ENCODE measurements around the gene DIP2C.
"Not testable (repeated sequence)": the region's sequence is repeated elsewhere in the genome, so short reads cannot be mapped to it uniquely, and the experiment has no call there.

DIP2C gene

DNA sequence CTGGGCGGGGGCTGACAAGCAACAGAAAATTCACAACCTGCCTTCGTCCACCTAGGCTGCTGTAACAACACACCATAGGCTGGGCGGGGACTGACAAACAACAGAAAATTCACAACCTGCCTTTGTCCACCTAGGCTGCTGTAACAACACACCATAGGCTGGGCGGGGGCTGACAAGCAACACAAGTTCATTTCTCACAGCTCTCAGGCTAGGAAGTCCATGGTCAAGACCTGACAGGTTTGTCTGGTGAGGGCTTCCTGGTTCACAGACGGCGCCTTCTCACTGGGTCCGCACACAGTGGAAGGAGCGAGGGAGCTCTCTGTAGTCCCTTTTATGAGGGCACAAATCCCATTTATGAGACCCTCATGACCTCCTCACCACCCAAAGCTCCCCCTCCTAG lies 52.2 kb downstream of the DIP2C start:
- H3K9me3 ChIP-seq (ENCODE audit: control insufficient read depth in 2 of 2, low read length in 2 of 2): no peaks in the 10 kb centered on the region
- H3K4me3 ChIP-seq (ENCODE audit: low read length in 2 of 2): no peak overlapping the region
- peaks cover 0 to 5% of the 10 kb centered on the region in 2 donors for H3K4me1 ChIP-seq (ENCODE audit: control insufficient read depth in 2 of 2, insufficient read depth in 2 of 2, low read length in 2 of 2)
- H3K27me3 ChIP-seq (ENCODE audit: control insufficient read depth in 2 of 2, insufficient read depth in 2 of 2, low read length in 2 of 2): no peaks in the 10 kb centered on the region
- no peaks in the 10 kb centered on the region for H3K36me3 ChIP-seq (ENCODE audit: control insufficient read depth in 2 of 2, insufficient read depth in 2 of 2, low read length in 2 of 2)
- H3K9ac ChIP-seq (ENCODE audit: low read depth in 1 of 2, low read length in 2 of 2): no peak overlapping the region
- H3K27ac ChIP-seq (ENCODE audit: low read depth in 2 of 2, low read length in 2 of 2): no peak overlapping the region

- Histone ChIP-seq H3K36me3 (ENCODE audit: control insufficient read depth in 2 of 2, insufficient read depth in 2 of 2, low read length in 2 of 2) (no peaks in the 10 kb centered on the region), H3K9me3 (ENCODE audit: control insufficient read depth in 2 of 2, low read length in 2 of 2) (no peaks in the 10 kb centered on the region), H3K27ac (ENCODE audit: low read depth in 2 of 2, low read length in 2 of 2) (no peak overlapping the region), H3K9ac (ENCODE audit: low read depth in 1 of 2, low read length in 2 of 2) (no peak overlapping the region), H3K27me3 (ENCODE audit: control insufficient read depth in 2 of 2, insufficient read depth in 2 of 2, low read length in 2 of 2) (no peaks in the 10 kb centered on the region), H3K4me1 (ENCODE audit: control insufficient read depth in 2 of 2, insufficient read depth in 2 of 2, low read length in 2 of 2) (peaks cover 0 to 5% of the 10 kb centered on the region in 2 donors), H3K4me3 (ENCODE audit: low read length in 2 of 2) (no peak overlapping the region)
Measured at GRCh38 chr10:636769-637168, 52.7 kb downstream of the DIP2C start.

GRCh38 chr10:636016-636730 lies 53.3 kb downstream of the DIP2C start:
- Histone ChIP-seq H3K27me3 (ENCODE audit: control insufficient read depth in 2 of 2, insufficient read depth in 2 of 2, low read length in 2 of 2) (no peaks in the 10 kb centered on the region), H3K27ac (ENCODE audit: low read depth in 2 of 2, low read length in 2 of 2) (no peak overlapping the region), H3K4me1 (ENCODE audit: control insufficient read depth in 2 of 2, insufficient read depth in 2 of 2, low read length in 2 of 2) (peaks cover 0 to 5% of the 10 kb centered on the region in 2 donors), H3K9ac (ENCODE audit: low read depth in 1 of 2, low read length in 2 of 2) (no peak overlapping the region), H3K4me3 (ENCODE audit: low read length in 2 of 2) (no peak overlapping the region), H3K36me3 (ENCODE audit: control insufficient read depth in 2 of 2, insufficient read depth in 2 of 2, low read length in 2 of 2) (no peaks in the 10 kb centered on the region), H3K9me3 (ENCODE audit: control insufficient read depth in 2 of 2, low read length in 2 of 2) (no peaks in the 10 kb centered on the region)

DNA sequence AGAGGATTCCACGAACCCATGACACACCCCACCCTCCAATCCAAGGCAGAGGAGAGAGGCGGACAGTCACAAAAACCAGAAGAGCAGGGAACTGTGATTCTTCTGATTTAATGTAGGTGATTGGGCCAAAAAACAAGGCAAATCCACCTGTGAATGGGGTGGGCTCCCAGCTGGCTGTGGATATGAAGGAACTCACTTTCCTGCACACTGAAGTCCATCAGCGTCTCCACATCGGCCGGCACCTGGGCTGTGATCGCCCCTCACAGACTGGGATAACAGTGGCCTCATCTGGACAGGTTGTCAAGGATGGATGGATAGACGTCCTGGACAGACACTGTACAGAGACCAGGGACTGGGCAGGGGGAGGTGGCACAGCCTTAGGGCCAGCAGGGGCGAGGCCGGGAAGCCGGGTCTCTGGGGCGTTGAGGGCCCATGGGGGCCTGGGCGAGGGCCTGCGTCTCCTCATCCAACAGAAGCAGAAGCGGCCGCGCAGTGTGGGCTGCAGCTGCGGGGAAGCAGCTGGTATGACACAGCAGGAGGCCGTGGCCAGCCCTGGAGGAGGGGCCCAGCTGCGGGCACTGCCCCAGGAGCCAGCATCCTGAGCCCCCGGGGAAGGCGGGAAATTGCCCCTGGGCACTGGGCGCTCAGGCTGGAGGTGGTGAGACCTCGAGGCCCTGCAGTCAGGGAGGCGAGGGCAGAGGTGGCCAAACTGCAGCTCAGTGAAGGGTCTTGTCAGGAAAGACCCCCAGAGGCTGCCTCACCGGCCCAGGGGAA lies 54.2 kb downstream of the DIP2C start:
- no peak overlapping the region for H3K9ac ChIP-seq (ENCODE audit: low read depth in 1 of 2, low read length in 2 of 2)
- no peak overlapping the region for H3K4me3 ChIP-seq (ENCODE audit: low read length in 2 of 2)
- no peak overlapping the region for H3K27ac ChIP-seq (ENCODE audit: low read depth in 2 of 2, low read length in 2 of 2)

GRCh38 chr10:634256-634655 lies 55.2 kb downstream of the DIP2C start:
- H3K9me3 ChIP-seq (ENCODE audit: control insufficient read depth in 2 of 2, low read length in 2 of 2): no peaks in the 10 kb centered on the region
- H3K9ac ChIP-seq (ENCODE audit: low read depth in 1 of 2, low read length in 2 of 2): no peak overlapping the region
- no peak overlapping the region for H3K4me3 ChIP-seq (ENCODE audit: low read length in 2 of 2)
- no peaks in the 10 kb centered on the region for H3K27me3 ChIP-seq (ENCODE audit: control insufficient read depth in 2 of 2, insufficient read depth in 2 of 2, low read length in 2 of 2)
- H3K27ac ChIP-seq (ENCODE audit: low read depth in 2 of 2, low read length in 2 of 2): no peak overlapping the region
- no peaks in the 10 kb centered on the region for H3K36me3 ChIP-seq (ENCODE audit: control insufficient read depth in 2 of 2, insufficient read depth in 2 of 2, low read length in 2 of 2)
- peaks cover 0 to 5% of the 10 kb centered on the region in 2 donors for H3K4me1 ChIP-seq (ENCODE audit: control insufficient read depth in 2 of 2, insufficient read depth in 2 of 2, low read length in 2 of 2)

More for the DNA sequence above, 54.2 kb downstream of the DIP2C start:
- H3K9me3 ChIP-seq (ENCODE audit: control insufficient read depth in 2 of 2, low read length in 2 of 2): no peaks in the 10 kb centered on the region
- no peaks in the 10 kb centered on the region for H3K36me3 ChIP-seq (ENCODE audit: control insufficient read depth in 2 of 2, insufficient read depth in 2 of 2, low read length in 2 of 2)
- H3K4me1 ChIP-seq (ENCODE audit: control insufficient read depth in 2 of 2, insufficient read depth in 2 of 2, low read length in 2 of 2): peaks cover 0 to 5% of the 10 kb centered on the region in 2 donors
- no peaks in the 10 kb centered on the region for H3K27me3 ChIP-seq (ENCODE audit: control insufficient read depth in 2 of 2, insufficient read depth in 2 of 2, low read length in 2 of 2)

DNA sequence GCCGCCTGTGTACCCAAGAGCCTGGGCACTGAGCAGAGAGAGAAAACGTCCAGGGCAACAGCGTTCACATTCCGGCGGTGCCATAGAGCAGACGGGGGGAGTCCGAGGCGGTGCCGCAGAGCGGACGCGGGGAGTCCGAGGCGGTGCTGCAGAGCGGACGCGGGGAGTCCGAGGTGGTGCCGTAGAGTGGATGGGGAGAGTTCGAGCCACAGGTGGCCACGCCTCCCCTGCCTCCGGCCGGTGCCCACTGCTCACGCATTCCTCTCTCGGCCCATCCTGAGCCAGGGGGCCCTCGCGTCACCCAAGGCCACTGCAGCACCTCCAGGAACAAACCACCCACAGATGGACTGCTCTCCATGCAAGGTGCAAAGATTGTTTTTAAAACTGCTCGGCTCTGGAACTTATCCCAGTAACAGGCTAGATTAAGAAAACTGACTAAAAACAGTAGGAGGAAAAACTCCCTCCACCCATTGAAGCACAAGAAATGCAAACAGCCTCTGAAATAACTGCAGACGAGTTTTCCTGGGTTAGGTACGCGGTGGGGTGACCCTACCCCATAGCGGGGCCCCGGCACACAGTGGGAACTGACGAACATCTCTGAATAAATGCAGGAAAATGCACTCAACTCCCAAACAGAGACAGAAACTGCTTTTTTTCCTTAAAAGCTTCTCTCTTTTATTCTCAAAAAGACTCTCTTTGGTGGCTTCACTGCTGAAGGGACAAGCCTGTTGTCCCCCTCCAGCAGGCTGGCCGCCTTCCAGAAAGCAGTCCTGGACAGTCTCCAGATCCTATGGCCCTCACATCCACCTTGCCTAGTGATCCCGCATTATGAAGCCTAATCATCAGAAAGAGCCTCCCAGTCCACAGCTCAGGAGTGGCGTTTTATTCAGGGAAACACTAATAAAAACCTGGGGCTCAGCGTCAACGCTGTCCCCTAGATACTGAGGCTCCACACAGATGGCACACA lies 55.9 kb downstream of the DIP2C start:
- Histone ChIP-seq H3K27me3 (ENCODE audit: control insufficient read depth in 2 of 2, insufficient read depth in 2 of 2, low read length in 2 of 2) (no peaks in the 10 kb centered on the region), H3K36me3 (ENCODE audit: control insufficient read depth in 2 of 2, insufficient read depth in 2 of 2, low read length in 2 of 2) (no peaks in the 10 kb centered on the region), H3K4me3 (ENCODE audit: low read length in 2 of 2) (no peak overlapping the region), H3K4me1 (ENCODE audit: control insufficient read depth in 2 of 2, insufficient read depth in 2 of 2, low read length in 2 of 2) (peaks cover 0 to 5% of the 10 kb centered on the region in 2 donors), H3K9ac (ENCODE audit: low read depth in 1 of 2, low read length in 2 of 2) (no peak overlapping the region), H3K27ac (ENCODE audit: low read depth in 2 of 2, low read length in 2 of 2) (no peak overlapping the region), H3K9me3 (ENCODE audit: control insufficient read depth in 2 of 2, low read length in 2 of 2) (no peaks in the 10 kb centered on the region)

DNA sequence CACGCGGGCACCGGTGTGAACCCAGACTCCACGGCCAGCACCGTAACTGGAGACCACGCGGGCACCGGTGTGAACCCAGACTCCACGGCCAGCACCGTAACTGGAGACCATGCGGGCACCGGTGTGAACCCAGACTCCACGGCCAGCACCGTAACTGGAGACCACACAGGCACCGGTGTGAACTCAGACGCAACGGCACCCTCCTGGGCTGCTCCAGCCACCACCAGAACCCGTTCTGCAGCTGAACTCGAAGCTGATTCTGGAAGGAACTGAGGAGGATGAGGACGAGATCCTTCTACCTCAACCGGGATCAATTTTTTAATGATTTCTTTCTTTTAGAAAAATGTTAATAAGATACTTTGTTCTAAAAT lies 56.7 kb downstream of the DIP2C start:
- not testable (repeated sequence) for H3K4me1 ChIP-seq (ENCODE audit: control insufficient read depth in 2 of 2, insufficient read depth in 2 of 2, low read length in 2 of 2); H3K9ac ChIP-seq (ENCODE audit: low read depth in 1 of 2, low read length in 2 of 2); H3K27ac ChIP-seq (ENCODE audit: low read depth in 2 of 2, low read length in 2 of 2); H3K9me3 ChIP-seq (ENCODE audit: control insufficient read depth in 2 of 2, low read length in 2 of 2); H3K4me3 ChIP-seq (ENCODE audit: low read length in 2 of 2); H3K27me3 ChIP-seq (ENCODE audit: control insufficient read depth in 2 of 2, insufficient read depth in 2 of 2, low read length in 2 of 2); H3K36me3 ChIP-seq (ENCODE audit: control insufficient read depth in 2 of 2, insufficient read depth in 2 of 2, low read length in 2 of 2)

DNA sequence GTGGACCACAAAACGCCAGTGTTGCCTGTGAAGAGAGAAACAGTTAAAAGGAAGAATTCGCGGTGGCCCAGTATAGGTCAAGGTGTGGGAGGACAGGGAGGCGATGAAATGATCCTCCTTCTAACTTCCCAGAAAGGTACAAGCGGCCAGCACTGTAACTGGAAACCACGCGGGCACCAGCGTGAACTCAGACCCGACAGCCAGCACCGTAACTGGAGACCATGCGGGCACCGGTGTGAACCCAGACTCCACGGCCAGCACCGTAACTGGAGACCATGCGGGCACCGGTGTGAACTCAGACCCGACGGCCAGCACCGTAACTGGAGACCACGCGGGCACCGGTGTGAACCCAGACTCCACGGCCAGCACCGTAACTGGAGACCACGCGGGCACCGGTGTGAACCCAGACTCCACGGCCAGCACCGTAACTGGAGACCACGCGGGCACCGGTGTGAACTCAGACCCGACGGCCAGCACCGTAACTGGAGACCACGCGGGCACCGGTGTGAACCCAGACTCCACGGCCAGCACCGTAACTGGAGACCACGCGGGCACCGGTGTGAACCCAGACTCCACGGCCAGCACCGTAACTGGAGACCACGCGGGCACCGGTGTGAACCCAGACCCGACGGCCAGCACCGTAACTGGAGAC lies 57.2 kb downstream of the DIP2C start:
- H3K4me3 ChIP-seq (ENCODE audit: low read length in 2 of 2); H3K9ac ChIP-seq (ENCODE audit: low read depth in 1 of 2, low read length in 2 of 2); H3K36me3 ChIP-seq (ENCODE audit: control insufficient read depth in 2 of 2, insufficient read depth in 2 of 2, low read length in 2 of 2); H3K27ac ChIP-seq (ENCODE audit: low read depth in 2 of 2, low read length in 2 of 2); H3K4me1 ChIP-seq (ENCODE audit: control insufficient read depth in 2 of 2, insufficient read depth in 2 of 2, low read length in 2 of 2); H3K27me3 ChIP-seq (ENCODE audit: control insufficient read depth in 2 of 2, insufficient read depth in 2 of 2, low read length in 2 of 2); H3K9me3 ChIP-seq (ENCODE audit: control insufficient read depth in 2 of 2, low read length in 2 of 2): not testable (repeated sequence)

- Histone ChIP-seq H3K27me3 (ENCODE audit: control insufficient read depth in 2 of 2, insufficient read depth in 2 of 2, low read length in 2 of 2) (no peaks in the 10 kb centered on the region), H3K36me3 (ENCODE audit: control insufficient read depth in 2 of 2, insufficient read depth in 2 of 2, low read length in 2 of 2) (no peaks in the 10 kb centered on the region), H3K4me1 (ENCODE audit: control insufficient read depth in 2 of 2, insufficient read depth in 2 of 2, low read length in 2 of 2) (peaks cover 0 to 5% of the 10 kb centered on the region in 2 donors), H3K9me3 (ENCODE audit: control insufficient read depth in 2 of 2, low read length in 2 of 2) (no peaks in the 10 kb centered on the region), H3K4me3 (ENCODE audit: low read length in 2 of 2) (no peak overlapping the region), H3K27ac (ENCODE audit: low read depth in 2 of 2, low read length in 2 of 2) (no peak overlapping the region), H3K9ac (ENCODE audit: low read depth in 1 of 2, low read length in 2 of 2) (no peak overlapping the region)
Measured at GRCh38 chr10:631266-631665, 58.2 kb downstream of the DIP2C start.

All from mucosa of rectum (tissue), 2 donors.